ENCODE measurements around the gene ACOT6.
"Not testable (repeated sequence)": the region's sequence is repeated elsewhere in the genome, so short reads cannot be mapped to it uniquely, and the experiment has no call there.

Gene ACOT6

GRCh38 chr14:73602994-73603393 lies 9.3 kb upstream of the ACOT6 start:
- no peak for DNase-seq

GRCh38 chr14:73606271-73606670 lies 6.0 kb upstream of the ACOT6 start:
- no peak for DNase-seq

GRCh38 chr14:73607241-73607640 lies 5.1 kb upstream of the ACOT6 start:
- no peak for DNase-seq

- DNase-seq, result no peak
Observed at GRCh38 chr14:73610687-73611086, 1.6 kb upstream of the ACOT6 start.

GRCh38 chr14:73613046-73613383 lies 698 bp downstream of the ACOT6 start:
- no peak for DNase-seq

GRCh38 chr14:73613419-73613963 lies 1.2 kb downstream of the ACOT6 start:
- DNase-seq, result no peak

GRCh38 chr14:73616831-73617230 lies 4.5 kb downstream of the ACOT6 start:
- DNase-seq, result no peak

GRCh38 chr14:73619524-73619923 lies 7.2 kb downstream of the ACOT6 start:
- no peak for DNase-seq

GRCh38 chr14:73620268-73620667 lies 8.0 kb downstream of the ACOT6 start:
- DNase-seq, result no peak

- DNase-seq, result no peak
Observed at GRCh38 chr14:73623504-73624054, 11.3 kb downstream of the ACOT6 start.

- DNase-seq, result no peak
Observed at GRCh38 chr14:73625706-73626105, 13.4 kb downstream of the ACOT6 start.

- no peak for DNase-seq
Observed at GRCh38 chr14:73627151-73627558, 14.8 kb downstream of the ACOT6 start.

- DNase-seq, result no peak
Observed at GRCh38 chr14:73630009-73630780, 17.9 kb downstream of the ACOT6 start.

GRCh38 chr14:73633116-73634010 lies 21.0 kb downstream of the ACOT6 start:
- DNase-seq, result peak; percentile 38

- peak; percentile 35 for DNase-seq
Observed at GRCh38 chr14:73634011-73634833, 21.9 kb downstream of the ACOT6 start.

GRCh38 chr14:73636355-73636754 lies 24.0 kb downstream of the ACOT6 start:
- DNase-seq, result not testable (repeated sequence)

GRCh38 chr14:73637830-73638229 lies 25.5 kb downstream of the ACOT6 start:
- no peak for DNase-seq

GRCh38 chr14:73640796-73641365 lies 28.6 kb downstream of the ACOT6 start:
- no peak for DNase-seq

- peak; percentile 90 for DNase-seq
Observed at GRCh38 chr14:73644531-73645247, 32.4 kb downstream of the ACOT6 start, which contains the start of gene DNAL1. DNAL1 (plus strand) TSS chr14:73644986; CDS start chr14:73645040, 54 bp downstream.

- DNase-seq, result no peak
Observed at GRCh38 chr14:73645248-73645610, 32.9 kb downstream of the ACOT6 start.

GRCh38 chr14:73651005-73651404 lies 38.7 kb downstream of the ACOT6 start:
- no peak for DNase-seq

GRCh38 chr14:73655851-73656250 lies 43.5 kb downstream of the ACOT6 start:
- no peak for DNase-seq
